NCI-H2196 (cell line): ENCODE data around the gene ADD3.
A peak's percentile ranks its signal among the peaks of the same experiment; 100 is the strongest.

Experiments used
- DNase-seq: peaks from one replicate; lab custom pipeline; 2025; ENCODE audit not compliant: unreplicated experiment; lab: John Stamatoyannopoulos, UW

The ADD3 gene, protein sequence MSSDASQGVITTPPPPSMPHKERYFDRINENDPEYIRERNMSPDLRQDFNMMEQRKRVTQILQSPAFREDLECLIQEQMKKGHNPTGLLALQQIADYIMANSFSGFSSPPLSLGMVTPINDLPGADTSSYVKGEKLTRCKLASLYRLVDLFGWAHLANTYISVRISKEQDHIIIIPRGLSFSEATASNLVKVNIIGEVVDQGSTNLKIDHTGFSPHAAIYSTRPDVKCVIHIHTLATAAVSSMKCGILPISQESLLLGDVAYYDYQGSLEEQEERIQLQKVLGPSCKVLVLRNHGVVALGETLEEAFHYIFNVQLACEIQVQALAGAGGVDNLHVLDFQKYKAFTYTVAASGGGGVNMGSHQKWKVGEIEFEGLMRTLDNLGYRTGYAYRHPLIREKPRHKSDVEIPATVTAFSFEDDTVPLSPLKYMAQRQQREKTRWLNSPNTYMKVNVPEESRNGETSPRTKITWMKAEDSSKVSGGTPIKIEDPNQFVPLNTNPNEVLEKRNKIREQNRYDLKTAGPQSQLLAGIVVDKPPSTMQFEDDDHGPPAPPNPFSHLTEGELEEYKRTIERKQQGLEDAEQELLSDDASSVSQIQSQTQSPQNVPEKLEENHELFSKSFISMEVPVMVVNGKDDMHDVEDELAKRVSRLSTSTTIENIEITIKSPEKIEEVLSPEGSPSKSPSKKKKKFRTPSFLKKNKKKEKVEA

DNA sequence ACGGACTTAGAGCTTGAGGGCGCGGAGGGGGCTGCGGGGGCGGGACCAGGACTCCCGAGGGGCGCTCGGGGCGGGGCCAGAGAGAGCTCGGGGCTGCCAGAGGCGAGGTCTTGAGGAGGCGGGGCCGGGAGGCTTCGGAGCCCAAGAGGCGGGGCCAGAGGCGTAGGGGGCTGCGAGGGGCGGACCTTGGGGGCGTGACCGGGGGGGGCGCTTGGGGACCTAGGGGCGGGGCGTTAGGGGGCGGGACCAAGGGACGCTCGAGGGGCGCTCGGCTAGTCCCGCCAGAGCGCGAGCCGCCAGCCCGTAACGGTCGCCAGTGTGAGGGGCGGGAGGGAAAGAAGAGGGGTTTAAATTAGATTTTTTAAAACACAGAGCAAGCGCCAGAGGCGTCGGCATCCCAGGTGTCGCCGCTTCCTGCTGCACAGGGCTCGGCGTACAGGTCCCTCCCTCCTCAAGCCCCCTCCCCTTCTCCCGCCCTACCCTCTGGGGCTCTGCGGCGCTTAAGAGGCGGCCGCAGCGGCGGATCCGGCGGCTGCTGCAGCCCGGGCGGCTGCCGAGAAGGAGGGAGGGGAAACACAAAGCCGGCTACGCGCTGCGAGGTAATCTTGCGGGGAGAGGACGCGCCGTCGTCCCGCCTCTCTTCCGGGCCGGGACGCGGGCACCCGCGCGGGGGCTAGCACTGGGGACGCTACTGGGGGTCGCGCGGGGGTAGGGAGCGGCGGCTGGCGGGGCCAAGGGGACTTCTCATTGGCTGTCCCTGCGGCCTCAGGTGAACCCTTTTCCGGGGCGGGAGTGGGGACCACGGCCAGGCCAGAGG, at the start of gene ADD3:
Gene ADD3 (plus strand): TSS at position 284 of the 817 bp plus-strand sequence. CDS start 92,670 bp downstream, outside the sequence.
- DNase-seq = peak; percentile 64

DNA sequence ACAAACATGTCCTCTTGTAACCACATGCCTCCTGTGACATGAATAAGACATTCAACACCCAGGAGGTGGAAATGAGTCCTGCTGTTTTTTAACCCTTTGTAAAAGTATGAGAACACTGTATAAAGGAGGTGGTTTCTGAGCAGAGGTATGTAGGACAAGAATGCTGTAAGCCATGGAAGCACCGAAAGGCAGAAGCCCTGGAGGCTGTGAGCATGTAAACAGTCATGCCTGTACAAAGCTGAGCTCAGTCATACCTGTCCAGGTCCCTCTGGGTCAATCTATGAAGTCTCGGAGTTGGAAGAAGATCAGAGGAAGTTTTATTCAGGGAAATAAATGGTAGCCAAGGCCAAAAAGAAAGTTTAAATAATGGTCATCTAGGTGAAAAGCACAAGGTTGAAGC, 49.7 kb upstream of the ADD3 start:
- no peak for DNase-seq

DNA sequence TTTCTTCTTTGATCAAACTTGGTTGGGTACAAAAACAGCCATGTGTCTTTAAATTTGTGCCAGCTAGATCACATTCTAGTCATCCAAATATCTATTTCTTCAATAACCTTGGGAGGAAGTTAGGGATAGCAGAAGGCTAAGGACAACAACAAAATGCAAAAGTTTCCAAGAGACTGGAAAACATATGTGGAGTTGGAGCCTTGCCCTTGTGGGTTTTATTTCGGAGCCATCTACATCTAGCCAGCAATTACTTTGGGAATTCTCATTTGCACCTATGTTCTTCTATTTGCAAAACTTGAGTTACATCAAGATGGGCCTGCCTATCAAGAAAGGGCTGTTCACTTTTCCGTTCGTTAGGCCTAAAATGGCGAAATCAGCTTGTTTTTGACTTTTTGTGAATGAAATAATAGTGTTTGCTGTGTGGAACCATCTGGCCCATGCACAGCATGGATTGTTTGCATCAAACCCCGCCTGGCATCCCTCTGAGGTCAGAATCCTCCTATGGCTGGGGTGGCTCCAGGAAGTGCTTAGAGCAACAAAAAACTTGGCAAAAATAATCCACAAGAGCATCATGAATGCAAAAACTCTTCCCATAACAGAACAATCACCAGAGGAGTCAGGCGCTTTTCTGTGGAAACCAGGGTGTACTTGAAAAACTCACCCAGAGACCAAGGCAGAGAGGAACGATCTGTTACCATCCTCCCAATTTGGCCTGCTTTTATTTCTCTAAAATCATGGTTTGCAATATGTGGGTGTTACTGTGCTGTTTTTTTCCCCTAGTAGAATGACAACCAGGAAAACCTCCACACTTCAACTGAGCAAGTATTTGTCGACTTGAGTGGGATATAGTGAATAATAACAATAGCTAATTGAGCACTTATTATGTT, 48.3 kb upstream of the ADD3 start:
- DNase-seq = no peak

DNA sequence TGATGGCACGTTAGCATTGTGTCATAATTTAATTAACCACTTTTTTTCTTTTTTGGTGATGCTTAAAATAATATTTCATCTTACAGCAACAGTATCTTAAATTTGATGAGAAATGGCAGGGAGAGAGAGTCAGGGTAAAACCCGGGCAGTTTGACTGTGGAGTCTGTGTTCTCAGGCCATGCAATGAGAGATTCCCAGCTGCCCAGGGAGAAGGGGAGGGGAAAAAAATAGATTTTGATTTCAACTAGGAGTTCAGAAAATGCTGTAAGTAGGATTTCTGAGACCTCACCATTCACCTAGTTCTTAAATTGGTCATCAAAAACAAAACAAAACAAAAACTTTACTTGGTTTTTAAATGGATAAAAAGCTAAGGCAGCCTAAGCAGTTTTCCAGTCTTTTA, 47.1 kb upstream of the ADD3 start:
- no peak for DNase-seq

DNA sequence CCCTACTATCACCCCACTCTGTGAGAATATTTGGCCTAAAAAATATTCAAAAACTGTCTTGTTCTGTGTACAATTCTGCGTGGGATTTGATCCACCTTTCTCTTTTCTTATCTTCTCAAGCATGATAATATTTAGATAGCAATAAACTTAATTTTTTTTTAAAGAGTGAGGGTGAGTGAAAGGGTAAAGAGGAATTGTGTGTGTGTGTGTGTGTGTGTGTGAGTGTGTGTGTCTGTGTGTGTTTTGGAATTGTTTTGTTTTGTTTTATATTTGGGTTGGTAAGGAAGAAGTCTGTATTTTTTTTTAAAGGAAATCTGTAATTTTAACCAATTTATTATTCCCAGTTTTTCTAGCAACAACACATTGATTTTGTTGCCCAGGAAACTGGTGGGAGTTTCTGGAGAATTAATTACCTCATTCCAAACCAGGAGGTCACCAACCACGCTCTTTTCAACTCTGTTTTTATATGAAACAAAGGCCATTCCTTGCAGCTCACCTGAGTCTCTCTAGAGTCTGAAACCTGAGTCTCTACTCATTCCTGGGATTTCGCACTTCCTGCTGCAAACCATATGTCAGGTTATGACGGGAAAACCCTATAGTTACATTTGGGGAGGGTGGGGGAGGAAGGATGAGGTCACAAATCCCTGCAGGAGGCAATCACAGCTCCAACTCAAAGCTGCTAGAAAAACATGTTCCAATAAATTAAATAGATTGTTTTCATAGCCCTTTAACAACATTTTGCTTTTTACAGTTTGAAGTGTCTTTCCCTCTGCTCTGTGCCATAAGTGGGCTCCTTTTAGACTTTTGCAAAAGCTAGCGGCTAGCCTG, 46.4 kb upstream of the ADD3 start:
- DNase-seq = no peak

DNA sequence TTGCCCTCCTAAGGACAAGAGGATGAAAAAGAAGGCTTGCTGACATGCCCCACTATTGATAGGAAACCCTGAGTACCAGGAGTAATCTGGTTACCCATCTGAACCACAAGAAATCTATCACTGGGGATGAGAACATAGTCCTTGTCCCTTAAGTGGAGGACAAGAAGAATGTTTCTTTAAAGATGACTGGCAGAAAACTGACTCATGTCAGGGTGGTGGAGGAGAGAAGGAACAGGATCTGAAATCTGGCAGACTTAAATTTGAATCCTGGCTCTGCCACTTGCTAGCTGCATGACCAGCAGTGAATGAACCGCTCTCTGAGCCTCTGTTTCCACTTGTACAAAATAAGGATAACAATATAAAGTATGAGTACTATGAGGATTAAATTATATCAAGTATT, 45.5 kb upstream of the ADD3 start:
- no peak for DNase-seq

DNA sequence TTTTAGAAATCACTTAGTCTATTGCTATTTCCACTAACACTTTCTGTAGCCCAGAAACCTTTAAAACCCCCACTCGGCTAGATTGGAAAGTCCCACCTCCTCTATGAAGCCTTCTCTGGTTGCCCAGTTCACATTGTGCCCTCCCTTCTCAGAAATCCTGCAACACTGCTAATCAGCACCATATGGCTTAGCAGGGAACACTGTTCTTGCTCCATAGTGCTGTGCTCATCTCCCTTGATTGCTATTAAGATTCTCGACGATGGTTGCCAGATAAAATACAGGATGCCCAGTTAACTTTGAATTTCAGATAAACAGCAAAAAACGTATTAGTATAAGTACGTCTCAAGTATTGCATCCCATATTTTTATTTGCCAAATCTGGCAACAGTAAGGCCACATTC, 44.3 kb upstream of the ADD3 start:
- no peak for DNase-seq

DNA sequence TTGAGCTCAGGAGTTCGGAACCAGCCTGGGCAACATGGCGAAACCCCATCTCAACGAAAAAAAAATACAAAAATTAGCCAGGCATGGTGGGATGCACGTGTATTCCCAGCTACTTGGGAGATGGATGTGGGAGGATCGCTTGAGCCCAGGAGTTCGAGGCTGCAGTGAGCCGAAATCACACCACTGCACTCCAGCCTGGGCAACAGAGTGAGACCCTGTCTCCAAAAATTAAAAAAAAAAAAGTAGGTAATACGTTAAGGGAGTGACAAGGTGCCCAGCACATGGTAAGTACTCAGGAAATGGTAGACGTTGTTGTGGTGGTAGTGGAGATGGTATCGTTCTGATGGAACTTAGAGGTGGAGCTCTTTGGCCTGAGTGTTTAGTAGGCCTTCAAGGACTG, 43.5 kb upstream of the ADD3 start:
- no peak for DNase-seq

DNA sequence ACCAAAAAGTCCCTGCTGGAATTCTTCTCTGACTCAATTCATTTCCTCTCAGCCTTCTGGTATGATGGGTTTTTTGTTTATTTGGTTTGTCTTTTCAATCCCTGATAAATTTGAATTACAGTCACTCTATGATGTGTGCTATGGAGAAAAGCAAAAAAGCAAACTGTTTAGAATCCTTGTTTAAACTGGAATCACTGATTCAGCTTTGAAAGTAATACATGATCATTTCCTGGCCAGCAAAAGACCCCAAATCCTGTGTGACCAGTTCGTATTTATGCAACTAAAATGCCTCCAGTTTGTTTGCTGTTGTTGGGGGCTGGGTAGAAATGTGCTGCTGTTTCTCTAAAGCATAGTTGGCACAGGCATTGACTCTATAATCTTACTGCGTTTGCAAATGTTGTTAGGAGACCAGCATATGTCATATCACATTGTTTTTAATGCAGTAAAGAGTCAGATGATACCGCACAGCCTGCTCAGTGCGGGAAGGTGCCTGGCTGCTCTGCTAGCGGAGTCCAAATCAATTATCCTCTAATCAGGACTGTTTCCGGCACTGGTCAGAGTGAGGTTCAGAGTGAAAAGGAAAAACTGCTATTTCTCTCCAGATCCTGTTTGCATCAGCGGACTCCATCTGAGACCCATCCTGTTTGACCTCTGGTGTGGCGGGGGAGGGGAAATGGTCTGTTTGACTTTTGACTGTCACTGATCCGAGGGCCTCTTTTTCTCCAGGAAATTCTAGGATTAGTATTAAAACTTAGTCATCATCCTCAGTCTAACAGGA, 40.6 kb upstream of the ADD3 start:
- DNase-seq = no peak

DNA sequence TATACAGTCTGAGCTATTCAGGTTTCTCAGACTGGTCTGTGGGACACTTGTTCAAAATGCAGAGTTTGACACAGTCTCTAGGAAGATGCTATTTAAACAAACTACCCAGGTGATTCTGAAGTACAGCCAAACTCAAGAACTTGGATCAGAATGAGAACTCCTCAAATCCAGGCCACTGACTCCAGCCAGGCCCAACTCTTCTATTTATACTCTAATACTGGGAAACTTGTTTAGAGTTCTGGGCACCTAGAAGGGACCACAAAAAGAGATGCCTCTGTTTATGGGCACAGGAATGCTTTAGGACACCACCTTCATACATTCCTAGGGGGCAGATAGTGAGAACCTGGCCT, 40.1 kb upstream of the ADD3 start:
- no peak for DNase-seq

DNA sequence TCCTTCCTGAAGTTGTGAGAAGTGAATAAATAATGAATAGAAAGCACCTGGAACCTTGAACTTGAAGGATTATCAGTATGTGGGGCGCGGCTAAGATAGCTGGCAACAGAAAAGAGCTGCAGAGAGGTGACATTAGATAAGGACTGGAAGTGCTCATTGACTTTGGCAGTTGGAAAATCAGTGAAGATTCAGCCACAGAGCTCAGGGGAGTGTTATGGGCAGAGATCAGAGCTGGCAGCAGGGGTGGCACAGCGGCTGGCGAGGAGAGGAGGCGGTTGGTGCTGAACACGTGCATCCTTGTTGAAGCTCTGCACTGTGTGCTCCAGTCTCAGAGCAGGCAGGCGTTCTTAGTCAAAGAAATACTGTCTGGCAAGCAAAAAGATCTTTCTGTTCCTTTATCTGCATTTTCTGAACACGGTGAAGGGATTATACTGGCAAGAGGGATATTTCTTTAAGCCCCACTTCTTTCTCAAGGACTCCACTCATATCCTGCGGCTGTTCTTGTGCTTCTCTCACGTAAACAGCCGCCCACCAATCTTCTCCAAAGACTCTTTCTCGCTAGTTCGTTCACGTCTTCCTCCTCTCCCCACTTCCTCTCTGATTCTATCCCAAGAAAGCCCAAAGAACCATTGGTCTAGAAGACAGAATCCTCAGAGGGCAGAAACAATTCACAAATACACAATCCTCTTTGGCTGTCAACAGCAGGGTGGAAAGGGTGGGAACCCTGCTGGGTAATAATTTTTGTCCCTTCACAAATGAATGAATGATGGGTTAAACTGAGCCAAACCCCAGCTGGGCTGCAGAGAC, 38.6 kb upstream of the ADD3 start:
- DNase-seq = no peak

DNA sequence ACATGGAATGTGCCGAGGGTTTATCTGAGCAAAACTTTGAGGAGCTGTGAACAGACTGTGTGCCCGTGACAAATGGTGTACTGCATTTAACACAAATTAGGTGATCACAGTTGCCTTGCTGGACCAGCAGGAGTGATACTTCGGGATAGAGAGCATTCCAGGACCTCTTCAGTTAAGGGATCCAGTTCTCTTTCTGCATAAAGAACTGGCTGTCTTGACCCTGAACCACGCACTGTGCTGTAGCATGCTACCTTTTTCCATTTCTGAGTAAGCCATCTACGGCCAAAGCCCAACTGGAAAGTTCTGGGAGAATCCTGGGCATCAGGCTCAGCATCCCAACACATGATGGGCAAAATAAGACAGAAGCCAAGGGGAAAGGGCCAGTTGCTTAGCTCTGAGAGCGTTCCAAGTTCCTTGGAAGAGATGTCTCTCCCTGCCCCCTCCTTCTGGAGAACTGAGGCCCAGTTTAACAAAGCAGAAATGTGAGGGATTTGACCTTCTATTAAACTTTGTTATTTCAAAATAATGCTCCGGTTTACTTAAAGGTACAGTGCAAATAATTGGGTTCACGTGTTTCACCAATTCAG, 37.9 kb upstream of the ADD3 start:
- DNase-seq = no peak

DNA sequence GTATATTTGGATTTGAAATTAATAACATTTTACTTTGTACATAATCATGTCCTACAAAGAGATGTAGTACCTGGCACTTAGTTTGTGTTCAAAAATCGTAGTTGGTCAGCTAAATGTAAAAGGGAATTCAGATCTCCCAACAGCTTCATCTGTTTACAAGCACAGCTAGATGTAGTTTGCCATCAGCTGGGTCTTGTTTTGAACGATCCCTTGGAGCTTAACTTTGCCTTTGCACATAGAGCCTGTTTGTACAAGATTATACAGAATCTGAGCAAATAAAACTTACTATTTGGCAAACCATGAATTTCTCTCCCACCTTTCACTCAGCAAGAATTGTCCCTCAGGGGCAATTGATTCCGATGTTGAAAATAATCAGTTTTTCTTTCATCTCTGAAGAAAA, 36.1 kb upstream of the ADD3 start:
- no peak for DNase-seq

DNA sequence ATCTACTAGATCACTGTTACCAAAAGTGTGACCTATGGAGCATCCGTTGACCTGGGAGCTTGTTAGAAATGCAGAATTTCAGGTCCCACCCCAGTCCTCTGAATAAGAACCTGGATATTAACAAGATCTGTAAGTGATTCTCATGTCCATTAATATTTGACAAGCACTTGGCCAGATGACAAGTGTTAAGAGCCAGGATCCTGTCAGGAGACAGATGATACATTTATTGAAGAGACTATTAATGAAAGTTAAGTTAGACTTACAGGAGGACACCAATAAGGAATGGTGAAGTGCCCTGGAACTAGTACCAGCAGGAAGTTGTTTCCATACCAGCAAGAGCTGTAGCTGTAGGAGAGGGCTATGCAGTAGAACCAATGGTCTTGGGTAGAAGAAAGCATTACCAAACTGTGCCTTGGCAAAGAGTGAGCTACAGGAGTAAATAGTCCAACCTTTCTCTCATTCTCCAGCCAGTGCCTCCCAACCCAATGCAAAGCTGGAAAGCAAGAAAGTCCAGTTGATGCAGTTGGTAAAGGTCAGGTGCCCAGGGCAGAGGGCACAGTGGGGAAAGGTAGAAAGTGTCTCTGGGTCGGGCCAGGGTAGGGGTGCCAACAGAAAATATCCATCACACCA, 35.3 kb upstream of the ADD3 start:
- DNase-seq = no peak

DNA sequence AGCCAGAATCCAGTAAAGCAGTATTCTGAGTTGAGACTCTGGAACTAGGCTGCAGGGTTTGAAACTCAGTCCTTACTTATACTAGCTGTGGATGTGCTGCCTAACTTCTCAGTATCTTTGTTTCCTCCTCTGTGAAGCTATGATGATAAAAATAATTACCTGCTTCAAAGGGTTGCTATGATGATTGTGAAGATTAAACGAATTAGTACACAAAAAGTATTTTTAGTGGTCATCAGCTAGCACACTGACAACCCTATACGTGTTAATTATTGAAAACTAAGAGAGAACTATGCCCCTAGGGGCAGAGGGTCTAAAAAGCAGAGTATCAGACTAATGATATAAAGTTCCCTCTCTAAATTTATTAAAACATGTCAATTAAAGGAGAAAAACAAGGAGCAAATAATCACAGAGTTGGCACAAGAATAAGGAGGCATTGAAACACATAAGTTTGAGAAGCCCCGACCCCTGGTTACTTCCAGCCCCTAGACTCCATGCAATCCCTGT, 34.4 kb upstream of the ADD3 start:
- DNase-seq = no peak

DNA sequence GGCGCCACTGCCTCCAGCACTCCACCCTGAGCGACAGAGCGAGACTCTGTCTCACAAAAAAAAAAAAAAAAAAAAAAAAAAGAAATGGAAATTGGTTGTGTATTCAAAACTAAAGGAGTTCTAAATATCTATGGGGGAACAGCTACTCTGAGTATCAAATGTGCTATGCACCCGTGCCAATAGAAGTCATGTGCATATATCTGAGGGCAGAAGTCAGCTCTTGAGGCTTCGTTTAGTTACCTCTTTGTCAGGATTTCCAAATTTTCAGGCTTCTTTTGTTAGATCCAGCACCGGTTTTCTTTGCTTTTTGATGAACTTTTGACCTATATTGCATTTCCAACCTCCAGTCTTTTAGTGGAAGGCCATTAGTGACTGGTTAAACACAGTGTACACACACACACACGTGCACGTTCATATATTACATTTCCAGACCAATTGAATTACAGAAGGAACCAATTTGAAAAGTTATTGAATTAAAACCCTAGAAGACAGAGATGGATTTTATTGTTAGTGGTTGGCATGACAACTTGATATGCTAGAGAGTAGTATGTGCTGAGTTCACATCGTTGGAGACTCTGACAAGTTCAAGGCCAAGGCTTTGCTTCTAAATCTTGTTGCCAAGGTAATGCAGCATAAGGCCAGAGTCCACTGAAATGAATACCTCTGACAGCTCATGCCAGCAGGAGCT, 33.1 kb upstream of the ADD3 start:
- peak; percentile 22 for DNase-seq
